ENCODE measurements around the gene CTBP2.

The CTBP2 gene

DNA sequence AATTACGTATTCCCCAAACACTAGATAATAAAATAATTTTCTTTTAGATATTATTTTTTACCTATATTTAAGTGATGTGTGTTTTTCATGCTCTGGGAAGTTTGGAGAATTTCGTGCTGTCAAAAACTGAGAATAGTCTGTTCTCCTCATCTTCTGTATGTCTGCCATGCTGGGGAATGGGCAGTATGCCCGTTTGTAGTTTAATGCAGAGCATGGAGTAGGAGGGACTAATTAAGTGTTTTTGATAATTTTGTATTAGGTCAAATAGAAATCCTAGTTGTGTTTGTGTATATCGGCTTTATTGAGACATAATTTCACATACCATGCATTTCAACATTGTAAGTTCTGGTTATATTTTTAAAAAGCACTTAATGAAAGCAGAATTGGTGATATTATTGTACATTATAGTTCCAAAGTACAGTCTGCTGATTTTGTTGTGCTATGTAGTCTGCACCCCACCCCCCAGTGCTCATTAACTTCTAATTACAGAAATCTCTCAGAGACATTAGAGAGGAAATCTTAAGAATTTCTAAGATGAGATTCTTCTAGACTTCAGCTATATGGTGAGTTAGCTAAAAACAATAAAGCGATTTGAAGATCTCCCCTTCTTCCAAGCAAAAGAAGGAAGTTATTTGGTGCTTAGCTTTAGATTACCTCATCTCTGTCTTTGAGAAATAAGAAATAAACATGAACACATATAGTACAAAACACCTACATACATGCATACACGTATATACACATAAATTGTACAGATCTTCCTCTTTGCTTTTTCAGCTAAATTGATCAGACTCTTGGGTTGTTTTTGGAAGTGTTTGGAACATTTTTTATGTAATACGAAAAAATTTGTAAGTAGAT lies 196.3 kb downstream of the CTBP2 start:
- DNase-seq (ENCODE audit: low read depth, low spot score), result no peak
- TF ChIP-seq CTCF (IDR thresholded peaks at IDR 0.05; ENCODE audit: low read depth, low read length), result no peak
- no peak overlapping the region for H3K4me3 ChIP-seq (ENCODE audit: low read depth, low read length)
- in situ Hi-C loops (cut with HindIII; ENCODE audit: low sequenced_read_pairs), result no loop called here

GRCh38 chr10:124962421-124962820 lies 197.9 kb downstream of the CTBP2 start:
- TF ChIP-seq CTCF (IDR thresholded peaks at IDR 0.05; ENCODE audit: low read depth, low read length), result no peak
- in situ Hi-C loops (cut with HindIII; ENCODE audit: low sequenced_read_pairs), result no loop called here
- no peak overlapping the region for H3K4me3 ChIP-seq (ENCODE audit: low read depth, low read length)
- peak; percentile 43 for DNase-seq (ENCODE audit: low read depth, low spot score)

DNA sequence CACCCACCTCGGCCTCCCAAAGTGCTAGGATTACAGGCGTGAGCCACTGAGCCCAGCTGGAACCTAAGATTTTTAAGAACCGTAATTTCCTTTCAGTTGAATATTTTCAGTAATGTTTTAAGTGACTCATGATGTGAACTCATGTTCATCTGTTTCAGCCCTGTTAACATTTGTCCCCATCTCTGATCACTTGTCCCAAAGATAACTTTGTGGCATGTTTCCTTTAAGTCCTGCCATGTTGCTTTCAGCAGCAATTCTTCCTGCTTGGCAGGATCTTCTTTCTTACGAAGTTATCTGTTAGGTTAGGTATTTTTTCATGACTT lies 199.2 kb downstream of the CTBP2 start:
- in situ Hi-C loops (cut with HindIII; ENCODE audit: low sequenced_read_pairs), result no loop called here
- no peak for TF ChIP-seq CTCF (IDR thresholded peaks at IDR 0.05; ENCODE audit: low read depth, low read length)
- DNase-seq (ENCODE audit: low read depth, low spot score), result no peak
- H3K4me3 ChIP-seq (ENCODE audit: low read depth, low read length), result no peak overlapping the region

DNA sequence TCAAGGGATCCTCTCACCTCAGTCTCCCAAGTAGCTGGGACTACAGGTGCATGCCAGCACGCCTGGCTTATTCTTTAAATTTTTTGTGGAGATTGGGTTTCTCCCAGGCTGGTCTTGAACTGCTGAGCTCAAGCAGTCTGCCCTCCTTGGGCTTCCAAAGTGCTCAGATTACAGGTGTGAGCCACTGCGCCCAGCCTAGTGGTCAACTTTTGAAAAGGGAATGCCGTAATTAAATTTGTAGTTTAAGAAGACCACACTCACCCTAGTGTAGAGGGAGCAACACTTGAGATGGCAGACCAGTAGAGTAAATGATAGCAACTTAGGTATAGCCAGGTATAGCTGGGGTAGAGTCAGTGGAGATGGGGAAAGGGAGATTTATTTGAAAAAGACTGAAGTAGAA lies 200.8 kb downstream of the CTBP2 start:
- in situ Hi-C loops (cut with HindIII; ENCODE audit: low sequenced_read_pairs), result no loop called here
- no peak for TF ChIP-seq CTCF (IDR thresholded peaks at IDR 0.05; ENCODE audit: low read depth, low read length)
- H3K4me3 ChIP-seq (ENCODE audit: low read depth, low read length), result no peak overlapping the region
- DNase-seq (ENCODE audit: low read depth, low spot score), result no peak

DNA sequence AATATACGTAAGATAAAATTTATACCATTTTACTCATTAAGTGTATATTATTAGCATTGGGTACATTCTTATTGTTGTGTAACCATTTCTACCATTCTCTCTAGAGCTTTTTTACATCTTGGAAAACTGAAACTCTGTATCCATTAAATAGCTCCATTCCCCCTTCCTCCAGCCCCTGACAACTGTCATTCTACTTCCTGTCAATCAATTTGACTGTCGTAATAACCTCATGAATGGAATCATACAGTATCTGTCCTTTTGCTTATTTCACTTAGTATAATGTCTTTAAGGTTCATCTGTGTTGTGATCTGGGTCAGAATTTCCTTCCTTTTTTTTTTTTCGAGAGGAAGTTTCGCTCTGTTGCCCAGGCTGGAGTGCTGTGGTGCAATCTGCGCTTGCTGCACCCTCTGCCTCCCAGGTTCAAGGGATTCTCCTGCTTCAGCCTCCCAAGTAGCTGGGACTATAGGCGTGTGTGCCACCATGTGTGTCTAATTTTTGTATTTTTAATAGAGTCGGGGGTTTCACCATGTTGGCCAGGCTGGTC lies 202.9 kb downstream of the CTBP2 start:
- DNase-seq (ENCODE audit: low read depth, low spot score), result no peak

DNA sequence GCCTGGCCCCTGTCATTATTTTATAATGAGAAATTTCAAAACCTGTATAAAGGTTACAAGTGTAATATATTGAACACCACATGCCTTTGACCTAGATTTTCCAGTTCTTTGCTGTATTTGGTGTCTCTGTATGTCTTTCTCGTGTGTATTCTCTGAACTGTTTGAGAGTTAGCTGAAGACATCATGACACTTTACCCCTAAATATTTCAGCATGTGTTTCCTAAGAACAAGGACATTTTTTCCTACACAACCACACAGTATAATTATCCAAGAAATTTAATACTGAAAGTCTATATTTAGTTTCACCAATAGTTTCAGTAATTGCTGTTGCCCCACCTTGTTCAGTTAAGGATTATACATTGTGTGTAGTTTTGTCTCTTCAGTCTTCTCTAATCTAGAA lies 203.6 kb downstream of the CTBP2 start:
- no peak for TF ChIP-seq CTCF (IDR thresholded peaks at IDR 0.05; ENCODE audit: low read depth, low read length)
- in situ Hi-C loops (cut with HindIII; ENCODE audit: low sequenced_read_pairs), result no loop called here

More for the DNA sequence above, 202.9 kb downstream of the CTBP2 start:
- no peak for TF ChIP-seq CTCF (IDR thresholded peaks at IDR 0.05; ENCODE audit: low read depth, low read length)
- in situ Hi-C loops (cut with HindIII; ENCODE audit: low sequenced_read_pairs), result no loop called here
- no peak overlapping the region for H3K4me3 ChIP-seq (ENCODE audit: low read depth, low read length)

More for the DNA sequence above, 203.6 kb downstream of the CTBP2 start:
- H3K4me3 ChIP-seq (ENCODE audit: low read depth, low read length), result no peak overlapping the region
- DNase-seq (ENCODE audit: low read depth, low spot score), result no peak
